COR-L47 (cell line): ENCODE data around the gene BPI.
A peak's percentile ranks its signal among the peaks of the same experiment; 100 is the strongest.
"Not testable (repeated sequence)": the region's sequence is repeated elsewhere in the genome, so short reads cannot be mapped to it uniquely, and the experiment has no call there.

Experiments
- DNase-seq: peaks from one replicate; lab custom pipeline; 2025; lab: John Stamatoyannopoulos, UW

Gene BPI

GRCh38 chr20:38278131-38278530 is 25.8 kb upstream of the BPI start:
- no peak for DNase-seq

- no peak for DNase-seq
Observed at GRCh38 chr20:38278763-38279162, 25.2 kb upstream of the BPI start.

- DNase-seq, result not testable (repeated sequence)
Observed at GRCh38 chr20:38281176-38281915, 22.6 kb upstream of the BPI start.

- no peak for DNase-seq
Observed at GRCh38 chr20:38283236-38283635, 20.7 kb upstream of the BPI start.

GRCh38 chr20:38284066-38284650 is 19.8 kb upstream of the BPI start:
- not testable (repeated sequence) for DNase-seq

- DNase-seq, result no peak
Observed at GRCh38 chr20:38284893-38285444, 19.0 kb upstream of the BPI start.

- DNase-seq, result no peak
Observed at GRCh38 chr20:38286586-38287531, 17.1 kb upstream of the BPI start.

- no peak for DNase-seq
Observed at GRCh38 chr20:38290829-38291814, 12.8 kb upstream of the BPI start.

GRCh38 chr20:38291966-38292365 is 12.0 kb upstream of the BPI start:
- DNase-seq, result no peak

- no peak for DNase-seq
Observed at GRCh38 chr20:38293491-38294065, 10.4 kb upstream of the BPI start.

GRCh38 chr20:38294076-38294591 is 9.8 kb upstream of the BPI start:
- no peak for DNase-seq

- DNase-seq, result no peak
Observed at GRCh38 chr20:38295811-38296210, 8.1 kb upstream of the BPI start.

GRCh38 chr20:38296433-38296832 is 7.5 kb upstream of the BPI start:
- no peak for DNase-seq

GRCh38 chr20:38297916-38298674 is 5.9 kb upstream of the BPI start:
- DNase-seq, result no peak

- no peak for DNase-seq
Observed at GRCh38 chr20:38298768-38299288, 5.1 kb upstream of the BPI start.

GRCh38 chr20:38299963-38300362 is 4.0 kb upstream of the BPI start:
- no peak for DNase-seq

- no peak for DNase-seq
Observed at GRCh38 chr20:38300438-38300837, 3.5 kb upstream of the BPI start.

GRCh38 chr20:38301309-38301708 is 2.6 kb upstream of the BPI start:
- no peak for DNase-seq

GRCh38 chr20:38302786-38303185 is 1.2 kb upstream of the BPI start:
- peak; percentile 5 for DNase-seq
